HAP-1 (cell line): ENCODE results near the gene C2orf68.
"Not testable (repeated sequence)": the region's sequence is repeated elsewhere in the genome, so short reads cannot be mapped to it uniquely, and the experiment has no call there.

ENCODE experiments used
- DNase-seq, 2 experiments: peaks; one replicate each; pipeline ENCODE4 v3.0.0-alpha.2; 2016 to 2020; ENCODE audit warnings: low spot score in 2 of 2
- H3K27me3 ChIP-seq: fragments of 250-450 bp; sonication (Bioruptor Pico); 2 replicates; pipeline ENCODE4 v1.5.1; 2020; ENCODE audit warnings: low read depth, mild to moderate bottlenecking, moderate library complexity
- H3K36me3 ChIP-seq: fragments of 250-450 bp; sonication (Bioruptor Pico); replicated peaks from 2 replicates; pipeline ENCODE4 v1.5.1; 2020; ENCODE audit warnings: mild to moderate bottlenecking
- H3K4me1 ChIP-seq: fragments of 250-450 bp; sonication (Bioruptor Pico); 2 replicates; pipeline ENCODE4 v1.5.1; 2020; ENCODE audit warnings: mild to moderate bottlenecking
- H3K4me3 ChIP-seq: fragments of 250-450 bp; sonication (Bioruptor Pico); 2 replicates; pipeline ENCODE4 v1.5.1; 2020; ENCODE audit warnings: mild to moderate bottlenecking, moderate library complexity
- H3K9me3 ChIP-seq: fragments of 250-450 bp; sonication (Bioruptor Pico); 2 replicates; pipeline ENCODE4 v1.5.1; 2020; ENCODE audit warnings: mild to moderate bottlenecking, moderate library complexity
- in situ Hi-C: fragments of 300-500 bp; cut with MboI; formaldehyde crosslinking; loops from 3 replicates; pipeline ENCODE4 v1.14.3; 2020; ENCODE audit warnings: low sequenced_read_pairs, inconsistent platforms, mixed read lengths

The C2orf68 gene

DNA sequence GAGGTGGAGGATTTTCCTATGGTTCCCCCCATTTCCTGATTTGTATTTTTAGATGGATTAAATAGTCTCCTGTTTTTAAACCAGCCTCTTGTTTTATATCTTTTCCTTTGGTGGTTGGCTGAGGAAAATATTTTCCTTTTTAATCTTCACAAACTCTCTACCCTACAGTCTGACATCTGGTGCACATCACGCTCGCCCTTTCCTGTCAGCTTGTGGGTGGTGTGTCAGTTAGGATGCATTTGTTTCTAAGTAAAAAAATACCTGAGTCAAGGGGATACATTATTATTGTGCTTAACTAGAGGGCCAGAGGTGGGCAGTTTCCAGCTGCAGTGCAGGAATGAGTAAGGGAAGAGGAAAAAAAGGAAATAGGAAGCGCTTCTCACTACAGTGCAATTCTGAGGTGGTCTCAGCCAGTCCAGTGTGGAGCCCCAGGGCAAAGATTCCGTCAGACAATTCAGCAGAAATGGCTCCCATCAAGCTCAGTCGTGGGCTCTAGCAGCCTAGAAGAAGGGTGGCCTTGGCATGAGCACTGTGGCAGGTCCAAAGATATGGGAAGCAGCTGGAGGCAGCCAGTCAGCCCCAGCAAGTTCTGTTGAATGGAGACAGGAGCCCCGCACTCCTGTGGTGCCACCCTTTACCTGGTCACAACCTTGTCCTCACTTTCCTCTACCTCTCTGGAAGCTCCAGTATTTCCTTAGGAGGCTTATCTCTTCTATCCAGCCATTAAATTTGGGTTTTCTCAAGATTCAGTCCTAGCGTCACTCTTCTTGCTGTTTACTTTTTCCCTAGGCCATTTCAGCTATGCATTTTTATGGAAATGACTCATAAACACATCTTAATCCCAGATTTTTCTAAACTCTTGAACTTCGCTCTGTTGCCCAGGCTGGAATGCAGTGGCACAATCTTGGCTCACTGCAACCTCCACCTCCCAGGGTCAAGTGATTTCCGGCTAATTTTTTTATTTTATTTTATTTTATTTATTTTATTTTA lies 37.6 kb upstream of the C2orf68 start:
- Histone ChIP-seq H3K36me3 (peaks cover 80% of the 10 kb centered on the region), H3K4me1 (peaks cover 2% of the 10 kb centered on the region; the same call in 1 of the 2 replicates), H3K4me3 (no peak overlapping the region), H3K27me3 (no peaks in the 10 kb centered on the region), H3K9me3 (no peaks in the 10 kb centered on the region)
- no peak for DNase-seq
- in situ Hi-C loops: no loop called here

DNA sequence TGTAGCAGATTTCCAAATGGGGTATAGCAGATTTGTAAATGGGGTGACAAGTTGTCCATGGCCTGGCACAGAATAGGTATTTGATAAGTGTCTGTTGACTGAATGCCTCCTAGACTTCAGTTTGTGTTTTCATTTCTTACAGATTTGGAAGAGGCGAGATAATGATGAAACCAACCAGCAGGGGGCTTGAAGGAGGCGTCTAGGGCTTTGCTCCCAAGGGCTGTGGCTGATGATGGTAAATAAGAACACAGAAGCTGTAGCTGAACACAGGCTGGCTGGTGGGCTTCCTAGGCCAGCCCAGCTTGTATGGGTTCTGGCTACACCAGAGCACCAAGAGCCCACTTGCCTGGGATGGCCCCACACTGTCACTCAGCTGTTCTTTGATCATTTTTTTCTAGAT lies 36.8 kb upstream of the C2orf68 start:
- Histone ChIP-seq H3K4me3 (no peak overlapping the region), H3K36me3 (peaks cover 88% of the 10 kb centered on the region), H3K4me1 (no peaks in the 10 kb centered on the region), H3K27me3 (no peaks in the 10 kb centered on the region), H3K9me3 (no peaks in the 10 kb centered on the region)
- in situ Hi-C loops: no loop called here
- DNase-seq: peak in 1 of 2 experiments; percentile 48

DNA sequence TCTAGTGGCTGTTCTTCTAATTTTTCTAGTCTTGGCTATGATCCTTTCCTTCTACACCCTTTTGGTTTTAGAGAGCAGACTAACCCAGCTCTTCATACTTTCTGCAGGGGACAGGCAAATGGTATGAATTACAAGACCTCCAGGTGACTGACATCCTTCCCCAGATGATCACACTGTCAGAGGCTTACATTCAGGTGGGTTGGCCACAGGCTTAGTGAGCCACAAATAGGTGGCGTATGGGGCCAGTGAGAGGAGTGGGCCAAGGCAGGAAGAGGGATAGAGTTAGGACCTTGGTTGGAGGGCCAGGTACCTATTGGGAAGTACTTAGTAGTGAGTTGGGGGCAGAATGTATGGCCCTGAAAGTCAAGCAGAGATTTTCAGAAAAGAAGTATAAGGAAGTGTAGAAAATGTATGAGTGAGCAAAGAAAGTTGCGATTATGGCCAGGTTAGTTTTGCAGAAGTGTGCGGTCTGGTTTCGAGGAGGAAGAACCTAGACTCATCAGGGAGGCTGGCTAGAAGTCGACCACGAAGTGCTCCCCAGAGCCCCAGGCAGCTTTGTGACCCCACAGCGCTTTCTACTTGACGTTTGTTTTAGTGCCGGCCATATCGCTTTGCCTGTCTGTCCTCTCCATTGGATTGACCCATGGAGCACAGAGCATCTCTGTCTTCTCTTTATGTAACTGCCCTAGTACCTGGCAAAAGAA lies 36.1 kb upstream of the C2orf68 start:
- H3K4me3 ChIP-seq: no peak overlapping the region
- DNase-seq: no peak
- H3K36me3 ChIP-seq: peaks cover 88% of the 10 kb centered on the region

DNA sequence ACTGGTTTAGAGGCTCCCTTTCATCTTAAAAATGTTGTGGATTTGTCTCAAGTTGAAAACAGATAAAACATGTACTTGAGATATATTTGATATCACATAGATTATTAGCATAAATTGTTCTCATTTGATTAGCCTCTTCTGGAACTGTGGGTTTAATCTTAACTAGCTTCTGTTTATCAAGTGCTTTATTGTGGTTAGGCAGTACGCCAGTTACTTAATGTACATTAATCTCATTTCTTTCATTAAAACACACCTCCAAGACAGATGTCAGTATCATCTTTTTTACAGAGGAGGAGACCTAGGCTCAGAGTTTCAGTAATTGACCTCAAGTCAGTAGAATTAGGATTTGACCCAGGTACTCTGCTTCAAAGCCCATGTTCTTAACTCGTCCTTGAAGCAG lies 34.3 kb upstream of the C2orf68 start:
- Histone ChIP-seq H3K4me1 (no peaks in the 10 kb centered on the region), H3K9me3 (no peaks in the 10 kb centered on the region), H3K27me3 (no peaks in the 10 kb centered on the region), H3K4me3 (no peak overlapping the region), H3K36me3 (peaks cover 94% of the 10 kb centered on the region)
- in situ Hi-C loops: no loop called here
- no peak for DNase-seq

More for the DNA sequence above, 36.1 kb upstream of the C2orf68 start:
- Histone ChIP-seq H3K27me3 (no peaks in the 10 kb centered on the region), H3K4me1 (no peaks in the 10 kb centered on the region), H3K9me3 (no peaks in the 10 kb centered on the region)
- in situ Hi-C loops: no loop called here

DNA sequence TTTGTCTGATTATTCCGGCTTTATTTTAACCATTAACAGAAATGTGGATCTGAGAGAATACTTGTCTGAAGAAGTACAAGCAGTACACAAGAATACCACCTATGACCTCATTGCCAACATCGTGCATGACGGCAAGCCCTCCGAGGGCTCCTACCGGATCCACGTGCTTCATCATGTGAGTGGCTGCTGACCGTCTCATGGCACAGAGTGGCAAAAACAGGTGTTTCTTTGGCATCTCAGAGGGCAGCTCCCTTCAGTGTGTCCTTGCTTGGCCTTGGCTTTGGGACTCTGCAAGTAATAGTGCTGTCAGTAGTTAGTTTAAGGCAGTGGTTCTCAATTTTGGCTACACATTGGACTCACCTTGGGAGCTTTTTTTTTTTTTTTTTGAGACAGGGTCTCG lies 33.0 kb upstream of the C2orf68 start:
- no peaks in the 10 kb centered on the region for H3K4me1 ChIP-seq
- H3K9me3 ChIP-seq: no peaks in the 10 kb centered on the region
- no peak overlapping the region for H3K4me3 ChIP-seq
- H3K36me3 ChIP-seq: peaks cover 93% of the 10 kb centered on the region
- no peaks in the 10 kb centered on the region for H3K27me3 ChIP-seq
- DNase-seq: no peak
- in situ Hi-C loops: no loop called here

DNA sequence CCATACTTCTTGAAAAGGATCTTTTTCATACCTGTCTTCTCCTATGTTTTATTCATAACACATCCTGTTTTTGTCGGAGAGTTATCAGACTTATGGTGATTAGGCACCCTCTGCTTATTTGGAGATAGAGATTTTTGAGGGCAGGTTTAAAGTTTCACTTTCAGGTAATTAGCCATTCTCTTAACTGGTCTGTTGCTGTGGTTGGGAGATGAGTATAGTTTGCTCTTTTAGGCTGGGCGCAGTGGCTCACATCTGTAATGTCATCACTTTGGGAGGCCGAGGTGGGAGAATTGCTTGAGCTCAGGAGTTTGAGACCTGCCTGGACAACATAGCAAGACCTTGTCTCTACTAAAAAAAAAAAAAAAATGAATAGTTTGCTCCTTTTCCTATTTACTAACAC lies 30.9 kb upstream of the C2orf68 start:
- H3K36me3 ChIP-seq: peaks cover 93% of the 10 kb centered on the region
- no peaks in the 10 kb centered on the region for H3K9me3 ChIP-seq
- no peak for DNase-seq
- H3K27me3 ChIP-seq: no peaks in the 10 kb centered on the region
- no peaks in the 10 kb centered on the region for H3K4me1 ChIP-seq
- in situ Hi-C loops: no loop called here
- H3K4me3 ChIP-seq: no peak overlapping the region

DNA sequence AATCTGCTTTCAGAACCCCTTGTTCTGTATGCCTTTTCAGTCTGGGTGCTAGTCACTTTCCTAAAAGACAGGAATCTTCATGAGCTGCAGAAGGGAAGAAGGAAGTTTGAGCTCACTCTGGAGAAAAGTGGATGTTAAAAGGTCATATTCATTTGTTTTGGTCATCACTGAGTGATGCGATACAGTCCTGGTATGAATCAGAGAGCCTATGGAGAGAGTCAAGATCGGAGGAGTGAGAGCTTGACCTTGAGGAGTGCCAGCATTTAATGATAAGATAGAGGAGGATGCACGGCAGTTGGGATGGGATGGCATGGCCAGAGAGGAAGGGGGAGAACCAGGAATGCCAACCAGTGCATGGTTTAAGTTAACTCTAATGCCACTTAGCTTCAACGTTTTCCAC lies 23.8 kb upstream of the C2orf68 start:
- Histone ChIP-seq H3K36me3 (peaks cover 93% of the 10 kb centered on the region), H3K9me3 (no peaks in the 10 kb centered on the region), H3K27me3 (no peaks in the 10 kb centered on the region), H3K4me3 (no peak overlapping the region), H3K4me1 (no peaks in the 10 kb centered on the region)
- in situ Hi-C loops: loop anchor here (10.0 kb wide), 1 partner anchor 499 kb away; no protein-coding TSS in a partner anchor
- no peak for DNase-seq

DNA sequence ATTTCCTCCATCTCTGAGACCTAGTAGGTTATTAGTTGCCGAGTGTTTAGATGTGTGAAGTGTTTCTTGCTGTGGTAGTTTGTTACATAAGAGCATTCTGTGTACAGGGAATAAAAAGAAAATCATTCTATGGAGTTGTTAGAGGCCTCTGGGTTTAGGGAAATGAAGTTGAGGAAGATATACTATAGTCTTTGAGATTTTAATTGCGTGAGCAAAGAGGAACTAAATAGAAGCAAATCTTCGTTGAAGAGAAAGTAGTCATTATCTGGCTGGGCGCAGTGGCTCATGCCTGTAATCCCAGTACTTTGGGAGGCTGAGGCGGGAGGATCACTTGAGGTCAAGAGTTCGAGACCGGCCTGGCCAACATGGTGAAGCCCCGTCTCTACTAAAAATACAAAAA lies 23.1 kb upstream of the C2orf68 start:
- Histone ChIP-seq H3K4me3 (no peak overlapping the region), H3K27me3 (no peaks in the 10 kb centered on the region), H3K9me3 (no peaks in the 10 kb centered on the region), H3K4me1 (no peaks in the 10 kb centered on the region), H3K36me3 (peaks cover 96% of the 10 kb centered on the region)
- in situ Hi-C loops: loop anchor here (10.0 kb wide), 1 partner anchor 500 kb away; no protein-coding TSS in a partner anchor
- no peak for DNase-seq

DNA sequence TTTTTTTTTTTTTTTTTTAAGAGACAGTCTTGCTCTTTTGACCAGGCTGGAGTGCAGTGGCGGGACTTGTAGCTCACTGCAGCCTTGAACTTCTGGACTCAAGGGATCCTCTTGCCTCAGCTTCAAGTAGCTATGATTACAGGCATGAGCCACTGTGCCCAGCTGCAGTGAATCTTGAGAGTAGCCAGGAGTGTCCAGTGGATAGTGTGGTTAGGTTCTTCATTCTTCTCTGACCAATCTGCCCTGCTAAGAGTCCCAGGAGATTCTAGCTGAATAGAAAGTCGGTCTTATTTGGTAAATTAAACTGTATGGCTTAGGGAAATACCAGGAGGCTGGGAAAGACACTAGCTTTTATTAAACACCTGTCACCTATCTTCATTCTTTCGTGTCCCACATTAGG lies 19.4 kb upstream of the C2orf68 start:
- H3K4me1 ChIP-seq: no peaks in the 10 kb centered on the region
- no peaks in the 10 kb centered on the region for H3K9me3 ChIP-seq
- DNase-seq: no peak
- H3K4me3 ChIP-seq: no peak overlapping the region
- H3K27me3 ChIP-seq: no peaks in the 10 kb centered on the region
- H3K36me3 ChIP-seq: peaks cover 94% of the 10 kb centered on the region
- in situ Hi-C loops: loop anchor here (10.0 kb wide), 1 partner anchor 503 kb away; no protein-coding TSS in a partner anchor

DNA sequence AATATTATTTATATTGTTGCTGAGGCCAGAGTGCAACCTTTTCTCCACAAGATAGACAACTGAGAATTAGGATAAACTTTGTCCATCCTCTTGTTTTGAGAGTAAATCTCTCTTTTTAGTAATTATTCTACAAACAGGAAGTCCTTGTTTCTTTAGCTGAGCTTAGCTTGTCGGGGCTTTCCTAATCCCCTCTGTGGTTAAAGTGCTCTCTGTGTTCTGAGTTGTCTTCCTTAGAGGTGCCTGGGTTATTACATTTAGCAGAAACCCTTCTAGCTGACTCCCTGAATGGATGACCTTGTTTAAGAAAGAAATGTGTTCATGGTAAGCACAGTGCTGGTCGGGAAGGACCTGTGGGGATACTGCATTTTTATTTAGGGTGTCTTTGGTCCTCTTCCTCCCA lies 16.8 kb upstream of the C2orf68 start:
- peaks cover 95% of the 10 kb centered on the region for H3K36me3 ChIP-seq
- in situ Hi-C loops: no loop called here
- H3K9me3 ChIP-seq: no peaks in the 10 kb centered on the region
- no peak for DNase-seq
- no peak overlapping the region for H3K4me3 ChIP-seq
- no peaks in the 10 kb centered on the region for H3K27me3 ChIP-seq
- H3K4me1 ChIP-seq: no peaks in the 10 kb centered on the region

DNA sequence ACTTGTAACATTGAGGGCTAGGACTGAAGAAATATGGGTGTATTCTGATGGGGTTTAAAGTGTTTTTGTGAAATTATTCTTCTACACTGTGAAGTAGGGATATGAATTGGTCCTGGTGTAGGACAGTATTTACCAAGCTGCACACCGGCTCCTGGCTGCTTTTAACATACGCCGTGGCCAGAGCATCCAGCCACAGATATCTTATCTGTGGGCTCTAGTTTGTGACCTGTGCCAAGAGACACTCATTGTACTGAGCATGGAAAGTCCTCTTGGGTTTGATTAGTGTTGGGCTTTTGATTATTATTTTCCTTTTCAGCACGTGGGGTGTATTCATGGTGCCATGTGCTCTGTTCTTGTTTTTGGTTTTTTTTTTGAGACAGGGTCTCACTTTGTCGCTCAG lies 12.1 kb upstream of the C2orf68 start:
- Histone ChIP-seq H3K4me3 (no peak overlapping the region), H3K27me3 (no peaks in the 10 kb centered on the region), H3K36me3 (peaks cover 91% of the 10 kb centered on the region), H3K9me3 (no peaks in the 10 kb centered on the region), H3K4me1 (peaks cover 5% of the 10 kb centered on the region)
- DNase-seq: no peak
- in situ Hi-C loops: no loop called here

DNA sequence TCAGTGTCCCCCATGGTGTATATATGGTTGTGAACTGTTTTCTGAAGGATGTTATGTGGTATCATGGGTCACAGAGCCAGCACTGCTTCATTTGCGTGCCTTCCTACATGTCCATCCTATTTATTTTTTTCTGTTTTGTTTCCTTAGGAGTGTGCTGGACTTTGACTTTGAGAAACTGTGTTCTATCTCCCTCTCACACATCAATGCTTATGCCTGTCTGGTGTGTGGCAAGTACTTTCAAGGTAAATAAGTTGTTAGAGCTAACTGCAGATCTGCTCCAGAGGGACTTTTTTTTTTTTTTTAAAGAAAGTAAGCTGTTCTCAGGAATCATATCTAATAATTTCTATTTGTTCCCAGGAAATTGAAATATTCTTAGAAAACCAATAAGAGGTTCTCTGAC lies 9.5 kb upstream of the C2orf68 start:
- DNase-seq: no peak
- Histone ChIP-seq H3K36me3 (peaks cover 65% of the 10 kb centered on the region), H3K9me3 (no peaks in the 10 kb centered on the region), H3K4me3 (no peak overlapping the region), H3K4me1 (peaks cover 12% of the 10 kb centered on the region), H3K27me3 (no peaks in the 10 kb centered on the region)
- in situ Hi-C loops: no loop called here

DNA sequence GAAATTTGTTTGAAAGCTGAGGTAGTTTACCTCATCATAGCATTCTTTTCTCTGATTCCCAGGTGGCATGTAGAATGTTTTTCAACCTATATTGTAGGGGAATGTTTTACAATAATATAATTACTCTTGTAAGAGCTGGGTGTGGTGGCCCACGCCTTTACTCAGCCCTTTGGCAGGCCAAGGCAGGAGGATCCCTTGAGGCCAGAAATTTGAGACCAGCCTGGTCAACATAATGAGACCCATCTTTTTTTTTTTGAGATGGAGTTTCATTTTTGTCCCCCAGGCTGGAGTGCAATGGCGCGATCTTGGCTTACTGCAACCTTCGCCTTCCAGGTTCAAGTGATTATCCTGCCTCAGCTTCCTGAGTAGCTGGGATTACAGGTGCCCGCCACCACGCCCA lies 7.8 kb upstream of the C2orf68 start:
- no peaks in the 10 kb centered on the region for H3K9me3 ChIP-seq
- DNase-seq: peak in 1 of 2 experiments; percentile 48
- H3K36me3 ChIP-seq: peaks cover 47% of the 10 kb centered on the region
- in situ Hi-C loops: loop anchor here (10.0 kb wide), 1 partner anchor 185 kb away; no protein-coding TSS in a partner anchor
- H3K4me3 ChIP-seq: no peak overlapping the region
- H3K27me3 ChIP-seq: no peaks in the 10 kb centered on the region
- peaks cover 19% of the 10 kb centered on the region for H3K4me1 ChIP-seq

DNA sequence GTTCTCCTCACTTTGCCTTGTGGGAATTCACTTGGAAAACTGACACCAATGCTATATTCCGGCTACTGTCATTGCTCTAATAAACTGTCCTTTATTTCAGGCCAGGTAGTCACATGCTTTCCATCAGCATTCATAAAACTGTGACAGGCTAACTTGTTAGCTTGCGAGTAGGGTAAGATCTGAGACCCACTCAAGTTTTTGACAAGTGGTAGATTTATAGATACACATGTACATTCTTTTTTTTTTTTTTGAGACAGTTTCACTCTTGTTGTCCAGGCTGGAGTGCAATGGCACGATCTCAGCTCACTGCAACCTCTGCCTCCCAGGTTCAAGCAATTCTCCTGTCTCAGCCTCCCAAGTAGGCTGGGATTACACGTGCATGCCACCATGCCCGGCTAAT lies 5.9 kb upstream of the C2orf68 start:
- not testable (repeated sequence) for H3K27me3 ChIP-seq, H3K9me3 ChIP-seq, H3K4me3 ChIP-seq, DNase-seq
- Histone ChIP-seq H3K36me3 (peaks cover 30% of the 10 kb centered on the region), H3K4me1 (peaks cover 19% of the 10 kb centered on the region)
- in situ Hi-C loops: loop anchor here (10.0 kb wide), 1 partner anchor 183 kb away; no protein-coding TSS in a partner anchor
